K562 (cell line): ENCODE measurements around the gene NOSTRIN. TPM values are rescaled to one million over a fixed set of nuclear protein-coding genes. Genes with fewer than 3 reads are reported as not detected.
A peak's percentile ranks its signal among the peaks of the same experiment; 100 is the strongest.

Experiments used
- HDAC6 ChIP-seq: IDR thresholded peaks from 2 replicates; pipeline ENCODE4 v1.6.1; 2012; ENCODE audit warnings: low read depth, mild to moderate bottlenecking, control low read depth, inconsistent platforms, low read length, moderate library complexity
- JUND ChIP-seq, 2 experiments: IDR thresholded peaks; 2 replicates in 1 of 2; 3 replicates in 1 of 2; pipeline ENCODE4 v1.6.1; 2011; ENCODE audit warnings: borderline replicate concordance in 2 of 2, low read depth in 2 of 2, low read length in 2 of 2, improper control_type of control experiment in 1 of 2, missing biosample characterization in 1 of 2, missing genetic modification characterization in 1 of 2, missing genetic modification reagents in 1 of 2
- LCOR ChIP-seq: sonication (generic); formaldehyde crosslinking; IDR thresholded peaks from 2 replicates; pipeline ENCODE4 v1.8.0; 2022; ENCODE audit warnings: mild to moderate bottlenecking, missing genetic modification reagents
- MCM5 ChIP-seq: fragments of 450-650 bp; IDR thresholded peaks from 2 replicates; pipeline ENCODE4 v1.6.1; 2016; ENCODE audit warnings: low read depth
- MTA1 ChIP-seq: fragments of 450-650 bp; IDR thresholded peaks from 2 replicates; pipeline ENCODE4 v1.6.1; 2017; ENCODE audit warnings: borderline replicate concordance
- NR0B1 ChIP-seq: fragments of 450-650 bp; IDR thresholded peaks from one replicate; pipeline ENCODE4 v1.6.1; 2018; ENCODE audit warnings: mild to moderate bottlenecking, moderate library complexity; ENCODE audit not compliant: partially characterized antibody
- PBX2 ChIP-seq, 2 experiments: IDR thresholded peaks in 1 of 2; conservative IDR thresholded peaks in 1 of 2; 2 replicates each; pipeline ENCODE4 v1.6.1; 2016; ENCODE audit warnings: low read depth in 2 of 2, mild to moderate bottlenecking in 1 of 2, missing compliant biosample characterization in 1 of 2, missing genetic modification characterization in 1 of 2, moderate library complexity in 1 of 2
- PTTG1 ChIP-seq: fragments of 450-650 bp; IDR thresholded peaks from 2 replicates; pipeline ENCODE4 v1.6.1; 2016; ENCODE audit warnings: low read depth, mild to moderate bottlenecking, missing genetic modification characterization, missing compliant biosample characterization
- SRSF1 ChIP-seq: fragments of 200-400 bp; formaldehyde crosslinking; IDR thresholded peaks from 2 replicates; pipeline ENCODE4 v1.6.1; 2017; ENCODE audit warnings: mild to moderate bottlenecking, low read depth, low read length, moderate library complexity
- TEAD2 ChIP-seq: fragments of 450-650 bp; IDR thresholded peaks from 2 replicates; pipeline ENCODE4 v1.6.1; 2016; ENCODE audit warnings: missing genetic modification characterization, control low read depth, missing compliant biosample characterization
- ZFP30 ChIP-seq: fragments of 250-450 bp; sonication (Bioruptor Pico); IDR thresholded peaks from 2 replicates; pipeline ENCODE4 v1.8.0; 2022; ENCODE audit warnings: moderate library complexity, mild to moderate bottlenecking, inconsistent platforms, borderline replicate concordance
- ZNF696 ChIP-seq: fragments of 250-450 bp; sonication (Bioruptor Pico); conservative IDR thresholded peaks from 2 replicates; pipeline ENCODE4 v1.4.0; 2020; ENCODE audit warnings: mild to moderate bottlenecking, moderate library complexity
- ZNF77 ChIP-seq: fragments of 250-450 bp; sonication (Bioruptor Pico); IDR thresholded peaks from 2 replicates; pipeline ENCODE4 v1.5.0; 2020
- polyA plus RNA-seq, 8 experiments: library from polyadenylated mRNA; depleted of rRNA in 4 of 8; stranded (reverse) in 5 of 8; unstranded in 3 of 8; fragments of >200 nt; fragmentation: Nextera tagmentation in 2 of 8; fragmentation: Illumina TruSeq in 1 of 8; extraction: Ambion mirVana in 2 of 8; extraction: Trizol in 1 of 8; gene quantifications; 2 replicates each; pipeline versions ENCODE4 v1.2.1 to v1.2.3, GENCODE V29; 2011 to 2014; ENCODE audit warnings: inconsistent platforms in 1 of 8, missing spikeins in 1 of 8
- total RNA-seq, 7 experiments: library from RNA; depleted of rRNA in 6 of 7; stranded (reverse); fragments of >200 nt in 6 of 7; fragmentation: Illumina TruSeq in 2 of 7; extraction: Trizol in 2 of 7; gene quantifications; 2 replicates each; pipeline versions ENCODE4 v1.2.1 to v1.2.3, GENCODE V29; 2011 to 2021; ENCODE audit warnings: low replicate concordance in 1 of 7

NOSTRIN gene
- total and polyA plus RNA-seq, 9 of the 15 experiments (the other 6 are each of a cell fraction or from before 2014, with no cell fraction given): 26.7 to 82.9 (median 56.3) TPM

GRCh38 chr2:168801471-168801870 lies 966 bp upstream of the NOSTRIN start (continued):
- TF ChIP-seq PBX2 (CRISPR knock-in tag; IDR thresholded peaks at IDR 0.05; ENCODE audit: low read depth): no peak
- TF ChIP-seq PBX2 (tag; conservative IDR thresholded peaks at IDR 0.05; ENCODE audit: low read depth): 0 out of 2 replicates have a peak, but pooled peaks have one; percentile 12
- no peak for TF ChIP-seq JUND (IDR thresholded peaks at IDR 0.05; ENCODE audit: borderline replicate concordance, low read depth, low read length)
- TF ChIP-seq JUND (tag; IDR thresholded peaks at IDR 0.05; ENCODE audit: borderline replicate concordance, low read depth, low read length): no peak
- TF ChIP-seq PTTG1: peak; percentile 10; the same call in 1 of the 2 replicates
- TF ChIP-seq SRSF1: no peak
- no peak for TF ChIP-seq TEAD2
- TF ChIP-seq ZNF696: no peak
- no peak for TF ChIP-seq ZFP30
- no peak for TF ChIP-seq LCOR
- no peak for TF ChIP-seq HDAC6
- TF ChIP-seq MTA1: no peak
- no peak for TF ChIP-seq MCM5
- 0 out of 2 replicates have a peak, but pooled peaks have one; percentile 27 for TF ChIP-seq ZNF77 (CRISPR knock-in tag)
- no peak for TF ChIP-seq NR0B1
